ENCODE data around the gene IFI6.

GRCh38 chr1:27643600-27644368 lies 28.2 kb downstream of the IFI6 start:
- TF ChIP-seq POLR2A (IDR thresholded peaks at IDR 0.05) (no peak), CTCF (IDR thresholded peaks at IDR 0.05) (peak; percentile 55 to 82 (median 69))
